ENCODE results near the gene MEF2A. TPM values are rescaled to one million over a fixed set of nuclear protein-coding genes. Genes with fewer than 3 reads are reported as not detected.
A peak's percentile ranks its signal among the peaks of the same experiment; 100 is the strongest.

Gene MEF2A
- polyA plus RNA-seq, 3 donors = 20.3 to 61.8 (median 33.5) TPM

DNA sequence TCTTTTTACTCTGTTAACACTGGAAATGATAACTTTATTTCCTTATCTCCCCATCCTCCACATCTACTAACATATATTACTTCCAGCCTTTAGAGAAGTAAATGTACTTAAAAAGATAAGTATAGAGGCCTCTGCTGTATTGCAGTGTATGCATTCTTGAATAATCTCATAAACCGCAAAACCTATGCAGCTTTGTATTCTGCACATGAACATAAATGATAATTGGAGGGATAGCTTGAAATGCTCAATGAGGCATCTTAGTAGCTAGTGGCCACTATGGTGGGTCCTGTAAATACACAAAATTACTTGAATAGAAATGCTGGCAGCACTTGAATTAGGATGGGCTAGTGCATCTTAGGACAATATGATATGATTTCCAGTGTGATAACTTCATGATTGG is 90.4 kb downstream of the MEF2A start:
- Mint-ChIP-seq H3K4me1 (peaks cover 29% of the 10 kb centered on the region), H3K4me3 (no peak overlapping the region), H3K27me3 (ENCODE audit: low read depth in 3 of 3) (no peaks in the 10 kb centered on the region), H3K36me3 (peaks cover 23 to 34% of the 10 kb centered on the region in 2 donors), H3K27ac (no peak overlapping the region), H3K9me3 (no peaks in the 10 kb centered on the region)
- WGBS (ENCODE audit: insufficient coverage) = no CpG with 5 or more reads among the region's 1 CpG
- intact Hi-C loops (cut with micrococcal nuclease) = no loop called here
- H2AFZ ChIP-seq (ENCODE audit: insufficient read depth, low read depth, low read length, poor library complexity, severe bottlenecking) = no peak overlapping the region
- TF ChIP-seq, protein P1, sequence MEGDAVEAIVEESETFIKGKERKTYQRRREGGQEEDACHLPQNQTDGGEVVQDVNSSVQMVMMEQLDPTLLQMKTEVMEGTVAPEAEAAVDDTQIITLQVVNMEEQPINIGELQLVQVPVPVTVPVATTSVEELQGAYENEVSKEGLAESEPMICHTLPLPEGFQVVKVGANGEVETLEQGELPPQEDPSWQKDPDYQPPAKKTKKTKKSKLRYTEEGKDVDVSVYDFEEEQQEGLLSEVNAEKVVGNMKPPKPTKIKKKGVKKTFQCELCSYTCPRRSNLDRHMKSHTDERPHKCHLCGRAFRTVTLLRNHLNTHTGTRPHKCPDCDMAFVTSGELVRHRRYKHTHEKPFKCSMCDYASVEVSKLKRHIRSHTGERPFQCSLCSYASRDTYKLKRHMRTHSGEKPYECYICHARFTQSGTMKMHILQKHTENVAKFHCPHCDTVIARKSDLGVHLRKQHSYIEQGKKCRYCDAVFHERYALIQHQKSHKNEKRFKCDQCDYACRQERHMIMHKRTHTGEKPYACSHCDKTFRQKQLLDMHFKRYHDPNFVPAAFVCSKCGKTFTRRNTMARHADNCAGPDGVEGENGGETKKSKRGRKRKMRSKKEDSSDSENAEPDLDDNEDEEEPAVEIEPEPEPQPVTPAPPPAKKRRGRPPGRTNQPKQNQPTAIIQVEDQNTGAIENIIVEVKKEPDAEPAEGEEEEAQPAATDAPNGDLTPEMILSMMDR (IDR thresholded peaks at IDR 0.05) = no peak
- H4K20me1 ChIP-seq (ENCODE audit: insufficient read depth, low read length) = peaks cover 36% of the 10 kb centered on the region
- no peak overlapping the region for H3K4me3 ChIP-seq (replicated peaks in 1 of 3; ENCODE audit: low read depth in 2 of 3, low read length in 3 of 3)
- peaks cover 6% of the 10 kb centered on the region for H3K79me2 ChIP-seq (ENCODE audit: insufficient read depth, low read length)
- no peak overlapping the region for H3K4me2 ChIP-seq (replicated peaks; ENCODE audit: extremely low read depth, low read length, poor library complexity, severe bottlenecking)
- peak overlapping the region in 1 of 2 donors; percentile 72 for H3K27ac ChIP-seq (ENCODE audit: low read depth in 1 of 2, low read length in 2 of 2)
- peaks cover 3 to 39% of the 10 kb centered on the region in 2 donors for H3K36me3 ChIP-seq (replicated peaks in 1 of 2; ENCODE audit: control insufficient read depth in 1 of 2, insufficient read depth in 2 of 2, low read length in 2 of 2)
- peaks cover 14 to 24% of the 10 kb centered on the region in 2 donors for H3K4me1 ChIP-seq (ENCODE audit: control insufficient read depth in 1 of 2, insufficient read depth in 2 of 2, low read length in 2 of 2)
- no peak for DNase-seq
- H3K9ac ChIP-seq (ENCODE audit: insufficient read depth, low read length, poor library complexity, severe bottlenecking) = no peak overlapping the region
- no peaks in the 10 kb centered on the region for H3K27me3 ChIP-seq (ENCODE audit: control insufficient read depth in 2 of 2, insufficient read depth in 2 of 2, low read length in 2 of 2)
- no peaks in the 10 kb centered on the region for H3K9me3 ChIP-seq (replicated peaks in 1 of 2; ENCODE audit: control insufficient read depth in 1 of 2, insufficient read depth in 1 of 2, low read length in 2 of 2)

DNA sequence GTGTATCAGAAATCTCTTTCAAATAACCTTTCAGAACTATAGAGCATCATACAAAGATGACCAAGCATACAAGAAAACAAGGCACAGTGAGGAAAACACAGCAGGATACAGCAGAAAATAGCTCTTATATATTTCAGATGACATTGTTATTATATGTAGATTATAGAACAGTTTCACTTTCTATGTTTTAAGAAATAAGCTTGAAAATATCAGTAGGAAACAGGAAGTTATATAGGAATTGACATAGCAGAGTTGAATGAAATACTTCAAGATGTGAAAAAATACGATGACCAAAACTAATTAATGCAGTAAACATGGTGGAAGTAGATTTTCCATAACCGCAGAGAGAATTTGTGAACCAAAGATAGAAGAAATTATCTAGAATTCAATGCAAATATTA is 92.2 kb downstream of the MEF2A start:
- peak in 1 of 3 donors; percentile 30 for DNase-seq
- Histone ChIP-seq H3K9ac (ENCODE audit: insufficient read depth, low read length, poor library complexity, severe bottlenecking) (no peak overlapping the region), H2AFZ (ENCODE audit: insufficient read depth, low read depth, low read length, poor library complexity, severe bottlenecking) (peak overlapping the region; percentile 6), H3K27me3 (ENCODE audit: control insufficient read depth in 2 of 2, insufficient read depth in 2 of 2, low read length in 2 of 2) (no peaks in the 10 kb centered on the region), H3K36me3 (replicated peaks in 1 of 2; ENCODE audit: control insufficient read depth in 1 of 2, insufficient read depth in 2 of 2, low read length in 2 of 2) (peaks cover 5 to 30% of the 10 kb centered on the region in 2 donors), H3K79me2 (ENCODE audit: insufficient read depth, low read length) (peaks cover 8% of the 10 kb centered on the region), H3K4me2 (replicated peaks; ENCODE audit: extremely low read depth, low read length, poor library complexity, severe bottlenecking) (peak overlapping the region; percentile 51), H4K20me1 (ENCODE audit: insufficient read depth, low read length) (peaks cover 26% of the 10 kb centered on the region), H3K4me1 (ENCODE audit: control insufficient read depth in 1 of 2, insufficient read depth in 2 of 2, low read length in 2 of 2) (peaks cover 14 to 24% of the 10 kb centered on the region in 2 donors), H3K4me3 (replicated peaks in 1 of 3; ENCODE audit: low read depth in 2 of 3, low read length in 3 of 3) (peak overlapping the region in 1 of 3 experiments; percentile 39), H3K9me3 (replicated peaks in 1 of 2; ENCODE audit: control insufficient read depth in 1 of 2, insufficient read depth in 1 of 2, low read length in 2 of 2) (no peaks in the 10 kb centered on the region), H3K27ac (ENCODE audit: low read depth in 1 of 2, low read length in 2 of 2) (peak overlapping the region in 1 of 2 donors; percentile 72)
- no CpG with 5 or more reads among the region's 2 CpGs for WGBS (ENCODE audit: insufficient coverage)
- Mint-ChIP-seq H3K27me3 (ENCODE audit: low read depth in 3 of 3) (no peaks in the 10 kb centered on the region), H3K36me3 (peaks cover 20 to 30% of the 10 kb centered on the region in 2 donors), H3K4me3 (peak overlapping the region in 1 of 2 donors; percentile 61), H3K9me3 (no peaks in the 10 kb centered on the region), H3K4me1 (peaks cover 36% of the 10 kb centered on the region), H3K27ac (peak overlapping the region; percentile 36 to 85 (median 74))
- TF ChIP-seq, protein P1 (IDR thresholded peaks at IDR 0.05) = no peak
- intact Hi-C loops (cut with micrococcal nuclease) = no loop called here
